Neural cell (in vitro differentiated cells): ENCODE measurements around the gene SIN3A. TPM values are rescaled to one million over a fixed set of nuclear protein-coding genes. Genes with fewer than 3 reads are reported as not detected.

Source experiments
- H2AFZ ChIP-seq: fragments of 200-600, 300-800 bp; sonication (generic), shearing (Covaris generic); 2 replicates; pipeline ENCODE4 v1.6.0; 2014; ENCODE audit warnings: low read depth, mild to moderate bottlenecking, antibody characterized with exemption, low read length, moderate library complexity
- H3F3A ChIP-seq: fragments of 200-600 bp; shearing (Covaris generic); 2 replicates; pipeline ENCODE4 v1.6.1; 2016; ENCODE audit warnings: mild to moderate bottlenecking, moderate library complexity, mixed read lengths, antibody characterized with exemption, low read length; ENCODE audit not compliant: insufficient read depth, poor library complexity, severe bottlenecking
- H3K27ac ChIP-seq: fragments of 200-600, 300-800 bp; sonication (generic), shearing (Covaris generic); 2 replicates; pipeline ENCODE4 v1.5.1; 2014; ENCODE audit warnings: mild to moderate bottlenecking, low read length, moderate library complexity
- H3K27me3 ChIP-seq: fragments of 300-800, 200-600 bp; sonication (generic), shearing (Covaris generic); 2 replicates; pipeline ENCODE4 v1.6.0; 2014; ENCODE audit warnings: mild to moderate bottlenecking, low read depth, low read length, moderate library complexity; ENCODE audit not compliant: insufficient read depth
- H3K36me3 ChIP-seq: fragments of 300-800, 200-600 bp; sonication (generic), shearing (Covaris generic); 2 replicates; pipeline ENCODE4 v1.5.1; 2014; ENCODE audit warnings: mild to moderate bottlenecking, antibody characterized with exemption, low read length, moderate library complexity; ENCODE audit not compliant: insufficient read depth
- H3K4me2 ChIP-seq: fragments of 300-800, 200-600 bp; sonication (generic), shearing (Covaris generic); 2 replicates; pipeline ENCODE4 v1.6.0; 2014; ENCODE audit warnings: mild to moderate bottlenecking, low read length
- H3K4me3 ChIP-seq: fragments of 300-800, 200-600 bp; sonication (generic), shearing (Covaris generic); 2 replicates; pipeline ENCODE4 v1.5.1; 2014; ENCODE audit warnings: mild to moderate bottlenecking, low read length, moderate library complexity
- H3K79me2 ChIP-seq: fragments of 200-600 bp; shearing (Covaris generic); replicated peaks from 2 replicates; pipeline ENCODE4 v1.6.0; 2014; ENCODE audit warnings: mild to moderate bottlenecking, low read length, moderate library complexity; ENCODE audit not compliant: insufficient read depth
- H3K9ac ChIP-seq: fragments of 300-800, 200-600 bp; sonication (generic), shearing (Covaris generic); 2 replicates; pipeline ENCODE4 v1.6.1; 2016; ENCODE audit warnings: mild to moderate bottlenecking, low read length, mixed read lengths
- H3K9me2 ChIP-seq: fragments of 200-600 bp; shearing (Covaris generic); 2 replicates; pipeline ENCODE4 v1.6.1; 2016; ENCODE audit warnings: mild to moderate bottlenecking, low read length, mixed read lengths; ENCODE audit not compliant: insufficient read depth
- H3K9me3 ChIP-seq: fragments of 200-600, 300-800 bp; sonication (generic), shearing (Covaris generic); 2 replicates; pipeline ENCODE4 v1.6.1; 2016; ENCODE audit warnings: mild to moderate bottlenecking, mixed run types, low read length, moderate library complexity, mixed read lengths
- H4K20me1 ChIP-seq: fragments of 200-600 bp; shearing (Covaris generic); 2 replicates; pipeline ENCODE4 v1.6.1; 2016; ENCODE audit warnings: mild to moderate bottlenecking, mixed run types; ENCODE audit not compliant: insufficient read depth
- CTCF ChIP-seq: fragments of 450-650 bp; IDR thresholded peaks from 2 replicates; pipeline ENCODE4 v1.5.1; 2014; ENCODE audit warnings: antibody characterized with exemption, mild to moderate bottlenecking, moderate library complexity; ENCODE audit not compliant: poor library complexity, severe bottlenecking
- EP300 ChIP-seq: fragments of 450-650 bp; conservative IDR thresholded peaks from 2 replicates; pipeline ENCODE4 v1.6.1; 2014; ENCODE audit warnings: antibody characterized with exemption, mild to moderate bottlenecking, moderate library complexity; ENCODE audit not compliant: poor library complexity, severe bottlenecking
- EZH2 ChIP-seq: fragments of 200-600, 300-800 bp; shearing (Covaris generic), sonication (generic); IDR thresholded peaks from 2 replicates; pipeline ENCODE4 v1.6.1; 2014; ENCODE audit warnings: antibody characterized with exemption, low read length, borderline replicate concordance, mild to moderate bottlenecking; ENCODE audit not compliant: insufficient read depth, poor library complexity, severe bottlenecking
- MXI1 ChIP-seq: fragments of 450-650 bp; conservative IDR thresholded peaks from 2 replicates; pipeline ENCODE4 v1.6.1; 2014; ENCODE audit warnings: antibody characterized with exemption, mild to moderate bottlenecking; ENCODE audit not compliant: poor library complexity, severe bottlenecking
- POLR2AphosphoS5 ChIP-seq: IDR thresholded peaks from 2 replicates; pipeline ENCODE4 v1.6.1; 2012
- RAD21 ChIP-seq: fragments of 450-650 bp; conservative IDR thresholded peaks from 2 replicates; pipeline ENCODE4 v1.6.1; 2014; ENCODE audit warnings: antibody characterized with exemption, mild to moderate bottlenecking, moderate library complexity
- SMC3 ChIP-seq: fragments of 450-650 bp; conservative IDR thresholded peaks from 2 replicates; pipeline ENCODE4 v1.6.1; 2014; ENCODE audit warnings: antibody characterized with exemption, mild to moderate bottlenecking, moderate library complexity; ENCODE audit not compliant: poor library complexity
- TAF1 ChIP-seq: IDR thresholded peaks from 2 replicates; pipeline ENCODE4 v1.6.1; 2012; ENCODE audit warnings: low read depth
- polyA plus RNA-seq: library from polyadenylated mRNA; depleted of rRNA; stranded (reverse); fragments of >200 nt; gene quantifications from 2 replicates; pipeline ENCODE4 v1.2.3, GENCODE V29; 2014
- TF ChIP-seq, protein P1 (sequence below): IDR thresholded peaks from 2 replicates; pipeline ENCODE4 v1.6.1; 2012; ENCODE audit warnings: borderline replicate concordance

SIN3A gene
- polyA plus RNA-seq, 1 donor from 2014 or later, result 13.7 TPM

- no peak overlapping the region for H2AFZ ChIP-seq
- H3K9me3 ChIP-seq, result no peaks in the 10 kb centered on the region
- H3K4me3 ChIP-seq, result no peak overlapping the region
- H3K36me3 ChIP-seq, result no peaks in the 10 kb centered on the region
- no peaks in the 10 kb centered on the region for H3F3A ChIP-seq
- H3K79me2 ChIP-seq, result no peaks in the 10 kb centered on the region
- no peak for TF ChIP-seq TAF1
- TF ChIP-seq CTCF, result no peak
- no peak for TF ChIP-seq RAD21
- TF ChIP-seq EZH2, result no peak
- no peak overlapping the region for H3K4me2 ChIP-seq
- no peaks in the 10 kb centered on the region for H3K27me3 ChIP-seq
- H3K9me2 ChIP-seq, result no peaks in the 10 kb centered on the region
- H4K20me1 ChIP-seq, result no peaks in the 10 kb centered on the region
- H3K27ac ChIP-seq, result no peak overlapping the region
- H3K9ac ChIP-seq, result no peak overlapping the region
Measured at GRCh38 chr15:75358771-75359536, 92.5 kb downstream of the SIN3A start.

DNA sequence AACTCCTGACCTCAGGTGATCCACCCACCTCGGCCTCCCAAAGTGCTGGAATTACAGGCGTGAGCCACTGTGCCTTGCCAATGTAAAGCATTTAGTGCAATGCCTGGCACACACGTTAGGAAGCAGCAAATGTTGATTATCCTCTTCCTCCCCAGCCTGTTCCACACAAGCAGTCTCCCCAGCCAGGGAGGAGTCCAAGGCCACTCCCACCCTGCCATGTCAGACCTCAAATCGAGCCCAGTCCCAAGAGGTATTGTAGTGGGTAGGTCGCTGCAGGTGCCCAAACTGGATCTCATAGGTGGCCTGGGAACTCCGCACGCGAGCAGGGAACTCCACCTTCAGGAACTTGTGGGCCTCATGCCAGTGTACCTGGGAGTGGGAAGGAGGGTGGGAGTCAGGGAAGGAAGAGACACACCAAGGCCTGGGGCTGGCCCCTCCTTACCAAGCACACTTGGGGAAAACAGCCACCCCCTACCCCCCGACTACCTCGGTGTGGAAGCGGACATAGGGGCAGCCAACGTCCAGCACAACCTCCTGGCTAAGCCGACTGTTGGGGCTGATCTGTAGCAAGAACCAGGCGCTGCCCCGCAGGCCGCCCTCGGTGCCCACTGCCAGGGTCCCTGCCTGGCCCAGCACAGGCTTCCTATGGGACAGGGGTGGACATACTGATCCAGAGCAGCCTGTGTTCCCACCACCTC is 93.4 kb downstream of the SIN3A start:
- Histone ChIP-seq H3K36me3 (no peaks in the 10 kb centered on the region), H2AFZ (no peak overlapping the region), H4K20me1 (no peaks in the 10 kb centered on the region), H3K9me2 (no peaks in the 10 kb centered on the region), H3K79me2 (no peaks in the 10 kb centered on the region), H3K27ac (no peak overlapping the region), H3K9me3 (no peaks in the 10 kb centered on the region), H3K27me3 (no peaks in the 10 kb centered on the region), H3F3A (no peaks in the 10 kb centered on the region), H3K4me3 (no peak overlapping the region), H3K4me2 (no peak overlapping the region), H3K9ac (no peak overlapping the region)
- no peak for TF ChIP-seq CTCF
- no peak for TF ChIP-seq EP300
- no peak for TF ChIP-seq RAD21
- TF ChIP-seq EZH2, result no peak
- TF ChIP-seq MXI1, result no peak
- TF ChIP-seq, protein P1, sequence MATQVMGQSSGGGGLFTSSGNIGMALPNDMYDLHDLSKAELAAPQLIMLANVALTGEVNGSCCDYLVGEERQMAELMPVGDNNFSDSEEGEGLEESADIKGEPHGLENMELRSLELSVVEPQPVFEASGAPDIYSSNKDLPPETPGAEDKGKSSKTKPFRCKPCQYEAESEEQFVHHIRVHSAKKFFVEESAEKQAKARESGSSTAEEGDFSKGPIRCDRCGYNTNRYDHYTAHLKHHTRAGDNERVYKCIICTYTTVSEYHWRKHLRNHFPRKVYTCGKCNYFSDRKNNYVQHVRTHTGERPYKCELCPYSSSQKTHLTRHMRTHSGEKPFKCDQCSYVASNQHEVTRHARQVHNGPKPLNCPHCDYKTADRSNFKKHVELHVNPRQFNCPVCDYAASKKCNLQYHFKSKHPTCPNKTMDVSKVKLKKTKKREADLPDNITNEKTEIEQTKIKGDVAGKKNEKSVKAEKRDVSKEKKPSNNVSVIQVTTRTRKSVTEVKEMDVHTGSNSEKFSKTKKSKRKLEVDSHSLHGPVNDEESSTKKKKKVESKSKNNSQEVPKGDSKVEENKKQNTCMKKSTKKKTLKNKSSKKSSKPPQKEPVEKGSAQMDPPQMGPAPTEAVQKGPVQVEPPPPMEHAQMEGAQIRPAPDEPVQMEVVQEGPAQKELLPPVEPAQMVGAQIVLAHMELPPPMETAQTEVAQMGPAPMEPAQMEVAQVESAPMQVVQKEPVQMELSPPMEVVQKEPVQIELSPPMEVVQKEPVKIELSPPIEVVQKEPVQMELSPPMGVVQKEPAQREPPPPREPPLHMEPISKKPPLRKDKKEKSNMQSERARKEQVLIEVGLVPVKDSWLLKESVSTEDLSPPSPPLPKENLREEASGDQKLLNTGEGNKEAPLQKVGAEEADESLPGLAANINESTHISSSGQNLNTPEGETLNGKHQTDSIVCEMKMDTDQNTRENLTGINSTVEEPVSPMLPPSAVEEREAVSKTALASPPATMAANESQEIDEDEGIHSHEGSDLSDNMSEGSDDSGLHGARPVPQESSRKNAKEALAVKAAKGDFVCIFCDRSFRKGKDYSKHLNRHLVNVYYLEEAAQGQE, result no peak
- TF ChIP-seq SMC3, result no peak
- no peak for TF ChIP-seq TAF1
- no peak for TF ChIP-seq POLR2AphosphoS5
